RPMI8226 (cell line): ENCODE results near the gene MYOCD.

ENCODE experiments used
- DNase-seq: peaks from one replicate; pipeline ENCODE4 v3.0.0-alpha.2; 2015

Gene MYOCD

DNA sequence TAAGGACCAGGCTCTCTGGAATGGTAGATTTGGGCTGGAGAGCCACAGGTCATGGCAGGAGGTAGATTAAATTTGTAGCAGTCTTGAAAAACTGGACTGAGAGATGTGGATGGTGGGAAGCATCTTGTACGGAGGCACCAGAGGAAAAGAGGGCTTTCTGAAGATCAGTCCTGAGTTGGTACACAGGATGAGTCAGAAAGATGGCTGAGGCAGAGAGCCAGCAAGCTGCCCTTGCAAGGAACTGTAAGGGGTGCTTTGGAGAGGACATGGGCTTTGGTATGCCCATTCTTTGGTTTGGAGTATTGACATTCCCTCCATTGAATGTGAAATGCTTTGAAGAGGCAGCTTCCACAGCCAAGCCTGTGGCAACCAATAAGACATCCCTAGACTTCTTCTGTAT is 55.9 kb downstream of the MYOCD start:
- no peak for DNase-seq

- DNase-seq: no peak
Observed at GRCh38 chr17:12722282-12722681, 56.6 kb downstream of the MYOCD start.

GRCh38 chr17:12726131-12726530 is 60.4 kb downstream of the MYOCD start:
- DNase-seq: no peak

- no peak for DNase-seq
Observed at GRCh38 chr17:12727076-12727760, 61.5 kb downstream of the MYOCD start.

- no peak for DNase-seq
Observed at GRCh38 chr17:12727881-12728280, 62.2 kb downstream of the MYOCD start.

DNA sequence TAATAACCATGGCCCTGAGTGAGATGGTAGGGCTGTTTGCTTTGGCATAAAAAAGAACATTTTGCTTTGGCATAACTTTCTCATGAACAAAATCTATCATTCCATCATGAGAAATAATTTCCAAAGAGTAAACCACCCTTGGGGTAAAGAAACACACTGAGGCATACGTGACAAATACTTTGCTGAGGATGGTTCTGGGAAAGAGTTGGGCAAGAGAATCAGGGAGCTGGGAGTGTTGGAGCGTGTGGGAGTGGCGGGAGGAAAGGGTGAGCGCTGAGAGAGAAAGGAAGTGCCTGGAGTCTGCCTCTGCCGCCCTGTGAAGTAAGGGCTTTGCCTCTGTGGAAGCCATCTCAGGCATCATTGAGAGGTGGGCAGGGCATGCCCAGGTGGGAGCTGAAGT is 63.4 kb downstream of the MYOCD start:
- DNase-seq: no peak

DNA sequence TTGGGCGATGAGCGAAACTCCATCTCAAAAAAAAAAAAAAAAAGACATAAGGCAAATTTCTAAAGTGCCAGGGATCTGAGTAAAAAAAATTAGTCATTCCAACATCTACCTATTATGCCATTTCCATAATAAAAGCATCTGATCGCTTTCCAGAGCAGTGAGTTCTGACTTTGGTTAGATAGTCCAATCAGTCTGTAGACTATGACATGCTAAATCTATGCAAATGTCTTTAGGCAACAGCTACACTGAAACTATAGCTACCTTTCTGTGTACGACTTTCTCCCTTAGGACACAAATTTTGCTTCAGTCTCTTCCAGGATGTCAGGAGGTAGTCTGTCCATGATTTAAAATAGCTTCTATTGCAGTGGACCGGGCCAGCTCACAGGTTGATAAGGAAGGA is 64.7 kb downstream of the MYOCD start:
- DNase-seq: no peak

- DNase-seq: no peak
Observed at GRCh38 chr17:12730931-12731521, 65.3 kb downstream of the MYOCD start.

DNA sequence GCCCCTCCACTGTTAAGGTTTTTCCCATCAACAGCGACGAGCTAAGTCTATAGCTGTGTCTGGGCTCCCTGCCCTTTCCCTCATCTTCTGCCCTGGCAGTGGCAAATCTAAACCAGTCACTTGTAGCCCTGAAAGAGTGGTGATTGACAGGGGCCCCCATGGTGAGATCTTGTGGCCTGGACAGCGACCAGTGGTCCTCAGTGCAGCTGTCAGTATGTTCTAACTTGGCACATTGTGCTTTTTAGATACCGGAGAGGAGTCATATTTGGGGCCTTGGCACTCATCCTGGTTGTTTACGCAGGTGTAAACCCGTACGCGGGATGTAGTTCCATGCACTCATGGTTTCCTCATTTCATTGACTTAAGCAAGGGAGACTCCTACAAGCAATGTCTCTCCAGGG is 66.1 kb downstream of the MYOCD start:
- no peak for DNase-seq

DNA sequence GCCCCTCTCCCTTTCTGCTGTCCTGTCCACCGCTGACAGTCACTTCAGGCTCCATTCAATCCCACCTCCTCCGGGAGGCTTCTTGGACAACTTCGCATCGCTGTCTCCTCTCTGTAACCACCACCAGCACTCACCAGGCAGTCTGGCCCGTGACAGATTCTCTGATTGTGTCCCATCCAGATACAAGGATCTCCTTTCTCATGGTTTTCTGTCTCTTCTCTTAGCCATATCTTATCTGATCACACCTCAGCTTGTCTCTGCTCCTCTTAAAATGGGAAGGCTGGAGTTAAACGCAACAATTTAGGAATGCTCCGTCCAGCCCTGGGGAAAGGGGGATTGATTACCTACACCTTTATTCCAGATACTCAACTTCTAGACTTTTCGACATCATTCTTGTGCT is 66.7 kb downstream of the MYOCD start:
- DNase-seq: no peak

DNA sequence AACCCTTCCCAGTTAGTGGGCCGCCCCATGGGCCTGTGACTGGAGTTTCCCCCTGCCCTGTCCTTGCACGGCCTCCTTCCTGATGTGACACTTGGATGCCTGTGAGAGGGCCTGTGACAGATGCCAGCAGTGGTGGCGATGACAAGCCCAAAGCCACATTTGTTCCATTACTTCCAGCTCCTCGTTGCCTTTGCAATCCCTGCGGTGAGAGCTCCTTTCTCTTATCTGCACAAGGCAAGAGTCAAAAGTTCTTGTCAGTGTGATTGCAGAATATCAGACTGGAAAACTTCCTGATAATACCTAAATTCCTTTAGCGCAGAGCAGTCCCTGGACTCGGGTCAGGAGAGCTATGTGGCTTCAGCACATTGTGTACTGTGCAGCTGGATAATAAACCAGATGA is 69.2 kb downstream of the MYOCD start:
- no peak for DNase-seq

- no peak for DNase-seq
Observed at GRCh38 chr17:12735517-12735916, 69.8 kb downstream of the MYOCD start.

- DNase-seq: no peak
Observed at GRCh38 chr17:12736526-12736925, 70.8 kb downstream of the MYOCD start.

GRCh38 chr17:12737740-12738469 is 72.2 kb downstream of the MYOCD start:
- no peak for DNase-seq

DNA sequence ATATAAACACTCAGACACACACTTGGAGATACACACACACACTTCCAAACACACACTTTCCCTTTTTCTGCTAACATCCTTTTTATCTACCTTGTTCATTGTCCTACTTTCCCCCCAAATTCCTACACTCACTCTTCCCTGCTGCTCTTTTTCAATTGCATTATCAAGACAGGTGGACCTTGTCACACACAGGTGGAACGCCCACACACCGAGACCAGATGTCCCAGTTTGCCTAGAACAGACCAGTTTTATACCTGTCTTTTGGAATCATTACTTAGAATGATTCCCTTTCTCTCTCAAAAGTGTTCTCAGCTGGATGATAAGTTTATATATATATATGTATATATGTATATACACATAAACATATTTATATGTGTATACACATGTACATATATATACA is 72.9 kb downstream of the MYOCD start:
- DNase-seq: no peak

GRCh38 chr17:12739500-12739899 is 73.8 kb downstream of the MYOCD start:
- no peak for DNase-seq

GRCh38 chr17:12743046-12743445 is 77.4 kb downstream of the MYOCD start:
- DNase-seq: no peak

DNA sequence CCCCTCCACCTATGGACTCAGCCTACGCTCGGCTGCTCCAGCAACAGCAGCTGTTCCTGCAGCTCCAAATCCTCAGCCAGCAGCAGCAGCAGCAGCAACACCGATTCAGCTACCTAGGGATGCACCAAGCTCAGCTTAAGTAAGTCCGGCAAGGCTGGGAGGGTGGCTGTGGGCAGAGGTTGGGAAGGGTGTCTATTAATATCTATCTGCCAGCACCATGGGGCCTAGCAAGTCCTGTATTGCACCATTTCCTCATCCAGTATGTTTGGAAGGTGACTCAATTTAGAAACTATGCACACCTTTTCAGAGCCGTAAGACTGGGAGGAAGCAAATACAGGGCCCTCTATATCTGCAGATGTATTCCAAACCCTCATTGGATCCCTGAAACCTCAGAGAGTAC is 78.6 kb downstream of the MYOCD start:
- no peak for DNase-seq

DNA sequence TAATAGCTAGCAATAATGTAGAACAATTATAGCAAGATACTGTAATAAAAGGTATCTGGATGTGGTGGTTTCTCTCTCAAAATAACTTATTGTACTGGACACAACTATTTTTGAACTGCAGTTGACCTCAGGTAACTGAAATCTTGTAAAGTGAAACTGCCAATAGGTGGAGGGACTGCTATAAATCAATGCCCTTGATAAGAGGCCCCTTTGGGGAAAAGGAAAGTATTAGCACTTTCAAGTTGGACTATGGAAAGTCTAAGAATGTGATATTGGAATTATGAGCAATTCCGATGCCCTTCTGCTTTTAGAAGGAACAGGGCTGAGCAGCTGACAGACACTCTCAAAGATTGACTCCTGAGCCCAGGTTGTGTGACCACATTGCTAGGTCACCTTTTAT is 79.1 kb downstream of the MYOCD start:
- DNase-seq: no peak

GRCh38 chr17:12745486-12745885 is 79.8 kb downstream of the MYOCD start:
- DNase-seq: no peak

DNA sequence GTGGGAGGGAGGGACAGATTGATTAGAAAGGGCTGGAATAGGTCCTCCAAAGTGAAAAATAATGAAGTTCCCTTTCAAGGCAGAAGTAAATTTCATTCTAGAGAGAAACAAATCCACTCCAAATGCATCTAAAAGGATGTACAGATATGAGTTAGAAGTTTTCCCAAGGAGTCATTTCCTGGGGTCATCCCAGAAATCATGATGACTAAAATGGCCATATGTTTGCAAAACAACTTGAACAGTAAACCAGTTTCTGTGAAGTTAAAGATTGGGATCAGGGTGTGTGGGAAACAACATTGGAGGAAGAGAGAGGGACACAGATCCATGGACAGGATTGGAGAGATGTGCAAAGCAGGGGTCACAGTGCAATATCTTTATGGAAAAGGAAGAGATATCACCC is 91.1 kb downstream of the MYOCD start:
- no peak for DNase-seq

GRCh38 chr17:12759090-12759489 is 93.4 kb downstream of the MYOCD start:
- DNase-seq: no peak

GRCh38 chr17:12765548-12765947 is 99.9 kb downstream of the MYOCD start:
- no peak for DNase-seq

GRCh38 chr17:12768255-12768654 is 102.6 kb downstream of the MYOCD start:
- no peak for DNase-seq

DNA sequence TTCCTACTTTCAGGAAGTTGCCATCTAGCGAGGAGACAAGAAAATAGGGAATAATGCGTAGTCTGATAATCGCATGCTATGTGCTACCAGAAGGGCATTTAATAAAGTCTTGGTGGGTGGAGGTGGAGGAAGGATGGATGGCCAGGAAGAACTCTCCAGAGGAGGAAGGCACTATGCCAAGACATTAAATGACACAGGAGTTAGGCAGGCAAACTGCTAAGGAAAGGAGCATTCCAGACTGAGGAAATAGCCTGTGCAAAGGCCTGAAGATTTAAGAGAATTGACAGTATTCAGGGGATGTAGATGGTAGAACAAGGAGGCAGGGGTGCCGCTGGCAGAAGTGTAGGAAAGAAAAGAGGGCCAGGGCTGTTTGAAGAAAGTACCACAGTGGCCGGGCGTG is 104.3 kb downstream of the MYOCD start:
- DNase-seq: no peak
